NCI-H226 (cell line): ENCODE data around the gene VWA2.

Experiments
- DNase-seq: peaks from one replicate; pipeline ENCODE4 v3.0.0-alpha.2; 2015

VWA2 gene

DNA sequence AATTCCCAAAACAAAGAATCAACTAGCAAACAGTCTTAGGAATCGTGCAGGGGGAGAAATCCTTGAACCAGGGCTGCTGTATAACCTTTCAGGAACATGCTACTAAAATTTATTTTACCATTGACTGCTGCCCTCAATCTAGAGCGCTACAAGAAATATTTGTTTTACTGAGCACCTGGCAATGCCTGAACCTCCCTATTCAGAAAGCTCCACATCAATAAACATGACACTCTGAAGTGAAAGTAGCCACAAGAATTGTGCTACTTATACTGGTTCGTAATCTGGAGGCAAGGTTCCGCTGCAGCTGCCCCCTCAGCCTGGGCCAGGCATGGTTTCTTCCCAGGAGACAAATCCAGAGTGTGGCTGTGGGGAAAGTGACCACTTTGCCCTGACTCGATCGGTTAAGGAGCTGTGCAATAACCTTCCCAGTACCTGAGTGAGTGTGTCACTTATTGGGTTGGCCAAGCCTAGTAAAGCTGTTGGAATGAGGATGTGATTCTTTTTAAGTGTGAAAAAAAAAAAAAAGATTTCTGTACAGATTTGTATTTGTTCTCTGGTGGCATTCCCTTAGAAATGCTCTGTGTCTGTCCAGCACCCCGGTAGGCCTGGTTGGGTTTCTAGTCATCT, 7.7 kb downstream of the VWA2 start:
- DNase-seq: no peak

DNA sequence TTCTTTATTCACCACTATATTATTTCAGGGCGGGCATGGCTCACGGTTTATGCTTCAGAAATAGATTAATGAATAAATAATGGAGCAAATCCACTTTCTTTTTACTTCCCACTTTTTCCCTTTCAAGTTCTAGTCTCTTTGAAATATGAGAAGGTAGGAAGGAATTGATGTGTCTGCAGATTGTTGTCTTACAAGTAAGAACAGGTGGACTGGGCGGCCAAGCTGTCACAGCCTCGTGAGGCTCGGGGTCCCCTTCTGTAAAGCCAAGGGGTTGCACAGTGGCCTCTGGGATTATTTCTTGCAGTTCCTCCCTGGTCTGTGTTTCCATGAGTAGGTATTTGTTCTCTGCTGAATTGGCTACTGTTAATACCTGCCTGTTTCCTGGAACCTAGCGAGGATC, 11.2 kb downstream of the VWA2 start:
- DNase-seq: no peak

DNA sequence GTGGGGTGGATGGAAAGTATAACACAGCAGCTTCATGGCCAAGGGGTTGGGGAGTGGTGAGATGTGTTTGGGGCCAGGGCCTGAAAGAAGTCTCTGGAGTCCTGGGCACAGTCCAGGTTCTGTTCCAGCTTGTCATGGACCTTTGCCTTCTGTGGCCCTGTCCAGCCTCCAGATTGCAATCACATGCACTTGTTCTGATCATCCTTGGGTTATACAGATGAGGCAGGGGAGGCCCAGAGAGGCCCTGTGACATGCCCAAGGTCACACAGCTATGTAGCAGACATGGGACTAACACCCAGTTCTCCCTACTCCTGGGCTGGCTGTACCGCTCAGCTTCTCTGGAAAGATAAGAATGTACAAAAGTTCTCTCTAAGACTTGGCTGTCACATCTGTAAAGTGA, 11.7 kb downstream of the VWA2 start:
- DNase-seq: no peak

DNA sequence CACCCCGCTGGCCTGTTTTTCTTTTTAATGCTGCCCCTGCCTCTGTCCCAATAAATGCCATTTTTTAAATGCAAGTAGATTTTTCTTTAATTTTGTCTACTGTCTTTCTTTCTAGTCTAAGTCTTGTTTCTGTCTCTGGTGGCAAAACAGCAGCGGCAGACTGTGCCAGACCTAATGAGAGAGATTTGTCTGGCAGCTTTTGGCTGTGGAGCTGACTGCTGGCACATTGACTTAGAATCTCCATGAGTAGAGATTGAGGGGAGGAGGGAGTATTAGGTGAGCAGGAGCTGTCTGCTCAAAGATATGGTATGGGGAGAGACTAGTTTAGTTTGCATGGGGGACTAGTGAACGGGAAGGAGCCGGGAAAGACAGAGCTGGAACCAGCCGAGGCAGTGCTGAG, 13.0 kb downstream of the VWA2 start:
- DNase-seq: no peak

DNA sequence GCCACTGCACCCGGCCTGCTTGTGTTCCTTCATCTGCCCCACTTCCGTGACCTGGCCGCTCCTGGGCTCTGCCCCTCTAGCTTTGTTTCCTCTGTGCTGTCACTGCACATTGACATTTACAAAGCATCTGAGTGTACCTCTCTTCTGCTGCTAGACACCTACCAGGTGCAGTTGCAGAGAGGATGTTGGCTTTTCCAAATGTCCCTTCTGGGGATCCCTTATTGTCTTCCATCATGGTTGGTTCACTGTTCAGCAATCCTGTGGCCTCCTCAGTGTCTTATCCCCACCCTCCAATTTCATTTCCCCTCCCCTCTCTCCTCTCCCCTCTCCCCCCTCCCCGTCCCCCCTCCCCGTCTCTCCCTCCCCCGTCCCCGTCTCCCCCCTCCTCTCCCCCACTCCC, 13.8 kb downstream of the VWA2 start:
- no peak for DNase-seq

DNA sequence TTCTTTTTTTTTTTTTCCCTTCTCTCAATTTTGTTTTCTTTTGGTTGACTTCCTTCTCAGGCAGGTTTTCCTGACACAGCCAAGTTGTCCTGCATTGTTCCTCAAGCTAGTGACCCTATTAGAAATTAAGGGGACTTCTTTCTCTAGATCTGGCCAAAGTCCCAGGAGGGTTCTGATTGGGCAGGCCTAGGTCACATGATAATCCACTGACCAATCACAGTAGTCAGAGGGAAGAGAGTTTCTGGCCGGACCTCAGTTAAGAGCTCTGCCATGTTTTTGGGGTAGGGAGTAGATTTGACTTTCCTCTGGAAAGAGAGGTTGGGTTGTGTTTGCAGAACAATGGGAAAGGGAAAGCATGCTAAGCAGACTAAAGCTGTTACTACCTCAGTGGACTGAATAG, 16.2 kb downstream of the VWA2 start:
- DNase-seq: no peak

DNA sequence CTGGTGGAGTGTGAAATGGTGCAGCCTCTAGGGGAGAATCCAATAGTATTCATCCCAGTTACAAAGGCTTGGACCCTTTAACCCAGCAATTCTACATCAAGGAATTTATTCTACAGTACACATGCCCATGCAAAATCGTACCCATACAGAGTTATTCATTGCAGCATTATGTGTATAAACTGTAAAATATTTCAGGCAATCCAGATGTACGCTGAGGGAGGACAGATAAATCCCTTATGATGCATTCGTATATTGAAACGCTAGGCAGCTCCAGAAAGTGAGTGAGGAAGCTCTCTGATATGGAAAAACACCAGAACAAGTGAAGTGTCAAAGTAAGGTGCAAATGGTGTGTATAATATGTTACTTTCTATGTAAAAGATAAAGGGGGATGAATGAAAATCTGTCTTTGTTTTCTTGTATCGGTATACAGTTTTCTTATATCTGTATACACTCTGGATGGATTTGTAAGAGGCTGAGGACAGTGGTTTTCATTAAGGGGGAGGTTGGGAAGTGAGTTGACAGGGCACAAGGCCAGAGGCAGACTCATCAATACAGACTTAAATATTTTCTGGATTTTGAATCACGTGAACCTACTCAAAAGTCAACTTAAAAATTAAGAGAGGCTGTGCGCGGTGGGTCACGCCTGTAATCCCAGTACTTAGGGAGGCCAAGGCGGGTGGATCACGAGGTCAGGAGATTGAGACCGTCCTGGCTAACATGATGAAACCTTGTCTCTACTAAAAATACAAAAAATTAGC, 17.1 kb downstream of the VWA2 start:
- no peak for DNase-seq

DNA sequence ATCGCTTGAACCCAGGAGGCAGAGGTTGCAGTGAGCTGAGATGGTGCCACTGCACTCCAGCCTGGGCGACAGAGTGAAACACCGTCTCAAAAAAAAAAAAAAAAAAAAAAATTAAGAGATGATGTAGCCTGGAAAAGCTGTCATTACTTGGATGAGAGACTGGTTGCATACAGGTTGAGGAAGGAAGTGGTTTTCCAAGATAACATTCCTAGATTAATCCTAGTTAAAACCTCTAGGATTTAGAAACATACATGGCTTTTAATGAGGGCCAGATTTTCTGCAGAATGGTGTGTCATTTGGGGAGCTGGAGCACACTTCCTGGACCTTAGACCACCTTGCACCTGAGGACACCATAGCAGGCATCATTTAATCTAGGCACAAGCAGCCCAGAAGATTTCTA, 17.8 kb downstream of the VWA2 start:
- no peak for DNase-seq

DNA sequence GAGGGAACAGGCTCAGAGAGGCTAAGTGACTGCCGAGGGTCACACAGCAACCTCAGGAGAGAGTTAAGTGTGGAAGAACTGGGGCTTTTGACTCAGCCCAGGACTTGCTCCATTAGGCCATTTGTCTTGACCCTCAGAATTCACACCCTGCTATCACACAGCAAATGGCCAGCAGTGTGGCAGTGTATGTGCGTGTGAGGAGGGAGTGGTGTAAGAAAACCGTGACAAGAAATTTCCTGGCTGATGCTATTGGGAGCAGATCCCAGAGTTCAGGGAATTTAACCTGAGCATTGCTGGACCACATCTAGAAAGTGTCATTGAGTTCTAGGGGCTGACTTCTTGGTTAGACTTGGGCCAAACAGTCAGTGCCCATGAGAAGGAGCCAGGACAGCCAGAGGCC, 18.4 kb downstream of the VWA2 start:
- no peak for DNase-seq

DNA sequence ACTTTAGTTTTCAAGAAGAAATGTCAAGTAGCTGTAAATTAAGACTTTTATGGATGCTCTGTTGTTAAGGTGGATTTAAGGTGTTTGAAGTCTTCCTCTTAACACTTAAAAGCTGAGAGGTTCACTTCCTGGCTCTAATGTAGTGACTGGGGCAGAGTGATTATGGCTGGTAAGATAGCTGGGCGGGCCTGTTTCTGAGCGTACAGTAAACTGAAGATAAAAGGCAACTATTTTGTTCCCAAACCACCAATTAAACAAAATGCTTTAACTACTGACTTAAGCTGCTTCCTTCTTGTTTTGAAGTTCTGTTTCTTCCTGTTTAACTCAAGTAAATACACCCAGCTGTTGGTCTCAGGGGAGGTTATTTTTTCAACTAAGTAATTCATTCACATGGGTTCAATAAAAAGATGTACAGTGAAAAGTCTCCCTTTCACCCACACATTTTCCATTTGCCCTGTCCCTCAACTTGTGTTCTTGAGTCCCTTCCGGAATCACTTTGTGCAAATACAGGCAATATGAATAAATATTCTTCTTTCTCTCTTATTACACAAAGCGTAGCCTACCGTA, 19.3 kb downstream of the VWA2 start:
- DNase-seq: no peak

DNA sequence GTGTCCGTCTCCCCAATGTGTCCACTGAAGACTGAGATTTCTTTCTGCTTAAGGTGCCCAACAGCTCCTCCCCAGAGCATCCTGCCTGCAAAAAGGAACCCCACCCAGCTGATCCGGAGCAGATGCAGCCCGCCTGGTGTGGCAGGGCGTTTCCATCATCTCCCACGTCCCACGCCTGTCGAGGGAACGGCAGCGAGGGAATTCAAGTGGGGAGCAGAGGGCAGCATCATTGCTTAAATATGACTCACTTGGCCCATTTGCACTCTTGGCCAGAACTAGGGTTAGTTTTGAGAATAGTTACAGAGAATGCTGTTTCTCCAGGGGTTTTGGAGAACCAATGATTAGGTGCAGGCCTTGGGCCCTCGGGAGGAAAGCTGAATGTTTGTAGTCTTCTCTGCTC, 20.8 kb downstream of the VWA2 start:
- peak; percentile 63 for DNase-seq

DNA sequence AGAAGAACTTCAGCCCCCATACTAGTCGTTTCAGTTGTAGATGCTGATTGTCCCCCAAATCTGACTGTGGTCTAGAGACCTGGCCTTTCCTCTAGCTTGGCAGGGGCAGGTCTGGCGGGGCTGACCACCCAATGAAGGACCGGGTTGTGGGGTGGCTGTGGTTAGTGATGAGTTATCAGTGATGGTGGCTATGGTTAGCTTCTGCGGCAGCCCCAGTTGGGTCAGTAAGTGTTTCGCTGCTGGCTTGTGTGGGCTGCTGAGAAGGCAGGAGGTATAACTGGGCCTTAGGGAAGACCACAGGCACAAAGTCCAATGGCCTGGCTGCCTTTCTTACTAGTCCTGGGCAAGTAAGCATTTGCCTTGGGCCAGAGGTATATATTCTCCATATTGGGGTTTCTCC, 21.3 kb downstream of the VWA2 start:
- DNase-seq: no peak

DNA sequence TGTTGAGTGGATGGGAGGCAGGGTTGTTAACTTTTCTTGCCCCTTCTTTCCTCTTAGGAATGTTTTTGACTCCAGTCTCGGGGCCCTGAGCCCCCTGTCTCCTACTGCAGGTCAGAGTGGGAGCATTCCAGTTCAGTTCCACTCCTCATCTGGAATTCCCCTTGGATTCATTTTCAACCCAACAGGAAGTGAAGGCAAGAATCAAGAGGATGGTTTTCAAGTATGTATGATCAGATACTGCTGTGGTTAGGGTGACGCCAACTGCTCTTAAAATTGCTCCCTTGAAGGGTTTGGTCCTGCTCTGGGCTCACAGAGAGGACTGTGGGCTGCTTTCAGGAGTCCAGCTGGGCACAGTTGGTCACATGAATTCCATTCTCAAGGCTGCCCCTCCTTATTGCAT, 22.0 kb downstream of the VWA2 start:
- peak; percentile 67 for DNase-seq

DNA sequence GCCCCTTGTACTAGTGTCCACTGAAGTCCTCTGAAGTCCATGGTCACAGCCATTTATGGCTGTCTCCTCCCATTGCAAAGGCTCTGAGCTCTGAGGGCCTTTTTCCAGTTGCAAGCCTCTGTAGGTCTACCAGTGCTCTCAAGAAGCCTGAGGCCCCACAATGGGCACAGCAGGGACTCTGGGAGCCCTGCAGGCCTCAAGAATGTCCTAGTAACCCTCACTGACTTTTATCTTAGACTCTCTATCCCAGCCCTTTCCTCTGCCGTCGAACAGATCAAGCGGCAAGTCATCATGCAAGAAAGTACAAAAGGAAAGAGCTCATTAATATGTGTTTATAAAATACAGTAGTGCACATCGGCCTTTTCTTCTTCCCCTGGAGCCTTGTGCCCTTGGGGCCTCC, 23.4 kb downstream of the VWA2 start:
- no peak for DNase-seq

DNA sequence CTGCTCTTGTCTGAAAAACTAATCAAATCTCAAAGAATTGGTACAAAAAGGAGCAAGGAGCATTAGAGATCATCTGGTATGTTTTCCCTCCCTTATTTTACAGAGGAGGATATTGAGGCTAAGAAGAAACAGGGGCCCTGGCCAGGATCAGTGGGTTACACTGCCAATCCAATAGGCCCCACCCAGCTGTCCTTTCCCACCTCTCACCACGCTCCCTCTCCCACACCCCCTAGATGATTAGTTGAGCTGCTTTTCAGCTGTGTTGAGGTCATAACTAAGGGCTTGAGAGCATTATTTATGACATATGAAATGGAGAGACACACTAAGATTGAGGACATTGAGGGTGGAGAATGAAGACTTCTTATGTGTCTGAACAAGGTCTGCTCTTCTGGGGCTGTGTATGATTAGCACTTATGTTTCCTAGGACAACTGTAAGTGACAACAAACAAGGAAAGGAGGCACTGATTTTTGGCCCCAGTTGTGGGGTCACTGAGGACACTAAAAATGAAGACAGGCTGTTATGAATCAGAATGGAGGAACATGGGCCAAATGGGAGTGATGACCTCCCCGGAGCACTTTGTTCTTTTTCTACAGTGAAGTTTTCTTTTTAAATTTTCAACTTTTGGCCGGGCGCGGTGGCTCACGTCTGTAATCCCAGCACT, 26.5 kb downstream of the VWA2 start:
- DNase-seq: no peak

DNA sequence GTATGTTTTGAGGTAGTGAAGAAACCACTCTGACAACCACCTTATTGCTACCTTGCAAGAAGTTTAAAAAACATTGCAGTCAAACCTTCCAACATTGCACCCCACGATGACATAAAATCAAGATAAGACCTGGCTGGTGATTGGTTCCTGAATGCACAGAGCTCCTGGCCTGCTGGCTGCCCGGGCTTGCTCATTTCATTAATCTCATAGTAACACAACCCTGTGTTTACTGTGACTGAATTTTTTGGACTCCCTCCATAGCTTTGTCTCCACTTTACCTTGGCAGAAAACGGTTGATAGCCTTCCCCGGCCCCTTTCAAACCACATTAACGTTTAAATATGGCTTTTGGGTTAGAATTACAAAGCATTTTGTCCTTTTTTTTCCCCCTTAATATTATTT, 27.5 kb downstream of the VWA2 start:
- DNase-seq: peak; percentile 74

DNA sequence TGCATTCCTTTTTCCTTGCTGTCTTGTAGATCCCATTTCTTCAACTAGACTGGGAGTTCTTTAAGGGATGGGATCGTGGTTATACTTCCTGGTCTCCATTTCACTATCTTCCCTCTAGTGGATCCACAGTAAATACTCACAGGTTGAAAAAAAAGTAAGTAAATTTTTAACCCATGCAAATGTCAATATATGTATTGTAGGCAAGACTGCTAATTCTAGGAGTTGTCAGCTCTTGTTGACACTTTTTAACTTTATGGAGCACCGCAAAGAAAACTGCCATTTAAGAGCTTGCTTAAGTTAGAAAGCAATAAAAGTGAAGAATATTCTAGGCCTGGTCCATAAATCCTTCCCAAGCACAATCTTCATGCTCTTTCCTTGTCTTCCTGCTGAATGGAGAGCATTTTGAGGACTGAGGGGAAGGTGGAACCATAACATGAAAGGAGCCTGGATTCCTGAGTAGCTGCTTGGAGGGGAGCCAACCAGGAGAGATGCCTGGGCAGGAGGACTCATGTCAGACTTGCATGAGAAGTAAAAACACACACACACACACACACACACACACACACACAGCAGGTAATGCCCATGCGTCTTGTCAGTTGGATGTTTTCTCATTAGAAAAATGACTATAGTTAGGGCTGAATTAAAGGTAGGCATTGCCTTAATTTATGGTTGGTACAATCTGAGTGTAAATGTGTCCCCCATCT, 32.2 kb downstream of the VWA2 start:
- DNase-seq: peak; percentile 78

DNA sequence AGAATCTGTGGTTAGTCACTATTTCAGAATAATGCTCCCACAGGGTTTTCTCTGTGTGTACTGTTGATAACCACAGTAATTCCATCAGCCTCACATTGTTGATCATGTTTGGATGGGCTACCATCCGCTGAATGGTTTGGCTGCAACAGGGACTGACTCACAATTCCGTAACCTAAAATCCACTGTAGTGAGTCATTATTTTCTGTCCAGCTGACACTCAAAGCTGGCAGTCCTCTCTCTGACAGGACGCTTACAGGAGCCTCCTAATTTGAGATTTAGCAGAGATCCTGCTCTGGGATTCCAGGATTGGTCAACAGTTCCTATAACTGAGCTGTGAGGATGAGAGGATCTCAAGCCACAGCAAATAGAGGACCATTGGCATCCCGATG, 32.7 kb downstream of the VWA2 start:
- peak; percentile 84 for DNase-seq

DNA sequence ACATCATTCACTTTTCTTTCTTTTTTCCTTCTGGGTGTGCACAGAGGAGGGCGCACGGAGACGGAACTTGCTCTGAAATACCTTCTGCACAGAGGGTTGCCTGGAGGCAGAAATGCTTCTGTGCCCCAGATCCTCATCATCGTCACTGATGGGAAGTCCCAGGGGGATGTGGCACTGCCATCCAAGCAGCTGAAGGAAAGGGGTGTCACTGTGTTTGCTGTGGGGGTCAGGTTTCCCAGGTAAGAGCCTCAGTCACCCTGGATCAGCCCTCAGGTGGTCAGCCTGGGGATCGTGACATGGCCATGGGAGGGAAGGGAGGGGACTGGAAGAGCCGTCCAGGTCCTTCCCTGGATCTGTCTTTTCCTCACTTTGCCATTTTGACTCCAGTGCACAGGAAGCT, 33.6 kb downstream of the VWA2 start:
- DNase-seq: no peak

DNA sequence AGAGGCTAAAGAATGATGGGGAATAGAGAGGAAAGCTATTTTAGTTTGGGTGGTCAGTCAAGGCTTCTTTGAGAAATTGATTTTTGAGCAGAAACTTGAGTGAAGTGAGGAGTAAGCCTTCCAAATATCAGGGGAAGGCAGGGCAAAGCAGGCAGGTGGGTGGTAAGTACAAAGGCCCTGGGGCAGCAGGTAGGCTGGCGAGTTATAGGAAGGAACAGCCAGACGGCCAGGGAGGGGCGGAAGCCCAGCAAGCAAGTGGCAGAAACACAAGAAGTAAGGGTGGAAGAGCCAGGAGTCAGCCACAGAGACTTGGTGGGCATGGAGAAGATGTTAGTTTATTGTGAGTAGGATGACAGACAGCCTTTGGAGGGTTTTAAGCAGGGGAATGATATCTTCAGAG, 34.9 kb downstream of the VWA2 start:
- DNase-seq: no peak

DNA sequence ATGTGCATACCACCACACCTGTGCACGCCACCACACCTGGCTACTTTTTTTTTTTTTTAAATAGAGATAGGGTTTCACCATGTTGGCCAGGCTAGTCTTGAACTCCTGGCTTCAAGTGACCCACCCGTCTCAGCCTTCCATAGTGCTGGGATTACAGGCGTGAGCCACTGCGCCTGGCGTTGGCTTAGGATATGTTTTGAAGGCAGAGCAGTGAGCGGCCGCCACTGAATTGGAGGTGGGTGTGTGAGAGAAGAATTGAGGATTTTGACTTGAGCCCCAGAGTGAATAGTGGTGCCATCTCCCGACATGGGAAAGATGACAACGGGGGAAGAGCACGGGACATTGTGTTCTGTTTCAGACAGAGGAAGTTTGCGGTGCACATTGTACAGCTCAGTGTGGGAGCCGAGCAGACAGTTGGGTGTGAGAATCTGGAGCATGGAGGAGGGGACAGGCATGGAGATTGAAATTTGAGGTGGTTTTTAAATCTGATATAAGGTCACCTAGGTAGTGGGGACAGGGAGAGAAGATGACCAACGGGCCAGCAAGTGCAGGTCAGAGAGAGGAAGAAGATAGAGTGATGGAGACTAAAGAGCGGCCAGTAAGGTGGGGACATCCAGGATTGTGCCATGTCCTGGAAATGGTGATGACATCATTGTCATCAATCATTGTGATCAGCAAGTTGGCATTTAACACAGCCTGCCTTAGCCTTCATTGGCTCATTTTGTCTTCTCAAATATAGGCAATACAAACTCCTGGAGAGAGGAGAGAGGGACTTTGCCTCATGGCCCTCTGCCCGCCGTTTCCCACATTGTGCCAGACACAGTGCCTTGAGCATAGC, 35.8 kb downstream of the VWA2 start:
- DNase-seq: no peak

DNA sequence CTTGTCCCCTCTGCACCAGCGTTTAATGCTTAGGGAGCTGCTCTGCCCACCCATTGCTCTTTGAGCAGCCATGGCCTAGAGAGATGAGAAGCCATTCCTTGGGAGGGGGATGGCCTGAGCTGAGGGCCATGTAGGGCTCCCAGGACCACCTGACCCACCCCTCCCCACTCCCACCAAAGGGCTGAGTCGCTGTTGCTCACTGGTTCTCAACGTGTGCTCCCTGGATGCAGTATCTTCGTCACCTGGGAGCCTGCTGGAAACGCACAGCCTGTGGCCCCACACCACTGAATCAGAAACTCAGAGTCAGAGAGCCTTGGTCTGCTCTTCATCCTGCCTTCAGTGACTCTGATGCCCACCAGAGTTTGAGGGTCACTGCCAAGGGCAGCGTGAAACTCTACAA, 37.0 kb downstream of the VWA2 start:
- no peak for DNase-seq

DNA sequence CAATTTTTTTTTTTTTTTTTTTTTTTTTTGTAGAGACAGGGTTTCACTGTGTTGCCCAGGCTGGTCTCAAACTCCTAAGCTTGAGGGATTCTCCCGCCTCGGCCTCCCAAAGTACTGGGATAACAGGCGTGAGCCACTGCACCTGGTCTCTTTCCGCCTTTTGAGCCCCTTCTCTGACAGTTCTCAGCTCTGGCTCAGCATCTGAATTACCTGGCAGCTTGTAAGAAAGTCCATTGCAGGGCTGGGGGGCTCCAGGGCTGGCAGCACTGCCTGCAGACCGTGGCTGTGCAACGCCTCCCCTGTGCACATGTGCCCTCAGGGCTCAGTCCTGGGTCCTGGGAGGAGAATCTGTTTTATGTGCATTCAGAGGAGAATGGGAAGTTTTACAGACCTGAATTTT, 37.6 kb downstream of the VWA2 start:
- no peak for DNase-seq
